Hepatocyte (in vitro differentiated cells): ENCODE measurements around the gene TSPAN32. TPM values are rescaled to one million over a fixed set of nuclear protein-coding genes. Genes with fewer than 3 reads are reported as not detected.

Experiments used
- DNase-seq: peaks from one replicate; pipeline ENCODE4 v3.0.0-alpha.2; 2016; ENCODE audit warnings: low spot score
- H2AFZ ChIP-seq: fragments of 200-600 bp; sonication (generic); 2 replicates; pipeline ENCODE4 v1.6.0; 2016; ENCODE audit warnings: antibody characterized with exemption, mild to moderate bottlenecking
- H3K27ac ChIP-seq: fragments of 200-600 bp; sonication (generic); 2 replicates; pipeline ENCODE4 v1.5.1; 2016; ENCODE audit warnings: mild to moderate bottlenecking
- H3K27me3 ChIP-seq: fragments of 200-600 bp; sonication (generic); 2 replicates; pipeline ENCODE4 v1.6.1; 2016
- H3K36me3 ChIP-seq: fragments of 200-600 bp; sonication (generic); replicated peaks from 2 replicates; pipeline ENCODE4 v1.5.1; 2016; ENCODE audit warnings: low read depth; ENCODE audit not compliant: insufficient read depth
- H3K4me1 ChIP-seq: fragments of 200-600 bp; sonication (generic); 2 replicates; pipeline ENCODE4 v1.5.1; 2016; ENCODE audit warnings: mild to moderate bottlenecking, moderate library complexity; ENCODE audit not compliant: insufficient read depth
- H3K4me2 ChIP-seq: fragments of 200-600 bp; sonication (generic); 2 replicates; pipeline ENCODE4 v1.6.0; 2016
- H3K4me3 ChIP-seq: fragments of 200-600 bp; sonication (generic); 2 replicates; pipeline ENCODE4 v1.5.1; 2016; ENCODE audit warnings: mild to moderate bottlenecking
- H3K79me2 ChIP-seq: fragments of 200-600 bp; sonication (generic); 2 replicates; pipeline ENCODE4 v1.6.0; 2017; ENCODE audit warnings: mild to moderate bottlenecking
- H3K9me2 ChIP-seq: fragments of 200-600 bp; sonication (generic); replicated peaks from 2 replicates; pipeline ENCODE4 v1.6.0; 2017; ENCODE audit warnings: mild to moderate bottlenecking; ENCODE audit not compliant: insufficient read depth
- H3K9me3 ChIP-seq: fragments of 200-600 bp; sonication (generic); 2 replicates; pipeline ENCODE4 v1.5.1; 2016; ENCODE audit warnings: low read depth, mild to moderate bottlenecking
- H4K20me1 ChIP-seq: fragments of 200-600 bp; sonication (generic); 2 replicates; pipeline ENCODE4 v1.6.0; 2016; ENCODE audit warnings: mild to moderate bottlenecking; ENCODE audit not compliant: insufficient read depth, poor library complexity, severe bottlenecking
- CTCF ChIP-seq: fragments of 200-600 bp; sonication (generic); IDR thresholded peaks from 2 replicates; pipeline ENCODE4 v1.5.1; 2016; ENCODE audit warnings: antibody characterized with exemption, mild to moderate bottlenecking; ENCODE audit not compliant: poor library complexity
- EZH2 ChIP-seq: fragments of 200-600 bp; sonication (generic); IDR thresholded peaks from 2 replicates; pipeline ENCODE4 v1.6.1; 2016; ENCODE audit warnings: antibody characterized with exemption, mild to moderate bottlenecking, borderline replicate concordance
- EZH2phosphoT487 ChIP-seq: fragments of 200-600 bp; sonication (generic); IDR thresholded peaks from one replicate; pipeline ENCODE4 v1.6.1; 2018; ENCODE audit warnings: antibody characterized with exemption, mild to moderate bottlenecking, low read depth, moderate library complexity; ENCODE audit not compliant: unreplicated experiment, severe bottlenecking
- WGBS: methylation state at CpG from one replicate; pipeline ENCODE4 v1.1.6; 2016; ENCODE audit warnings: low lambda C conversion rate; ENCODE audit errors: missing lambda C conversion rate; 5-methylcytosine and 5-hydroxymethylcytosine counted together
- polyA plus RNA-seq: library from polyadenylated mRNA; unstranded; fragments of >200 nt; fragmentation: Nextera tagmentation; extraction: Ambion mirVana; gene quantifications from 2 replicates; pipeline ENCODE4 v1.2.1, GENCODE V29; 2016
- total RNA-seq: library from RNA; depleted of rRNA; stranded (reverse); fragments of >200 nt; gene quantifications from 2 replicates; pipeline ENCODE4 v1.2.3, GENCODE V29; 2014

TSPAN32 gene
- total and polyA plus RNA-seq, 2 experiments from 2014 or later, result 1.5 to 4.8 TPM

- no peaks in the 10 kb centered on the region for H4K20me1 ChIP-seq
- no peak overlapping the region for H3K4me2 ChIP-seq
- no peak overlapping the region for H3K4me3 ChIP-seq
- H3K27ac ChIP-seq, result no peak overlapping the region
- no peaks in the 10 kb centered on the region for H3K9me2 ChIP-seq
- no peak for TF ChIP-seq EZH2phosphoT487
- TF ChIP-seq CTCF, result no peak
- TF ChIP-seq EZH2, result no peak
- no peaks in the 10 kb centered on the region for H3K36me3 ChIP-seq
- no peaks in the 10 kb centered on the region for H3K27me3 ChIP-seq
- no peaks in the 10 kb centered on the region for H3K9me3 ChIP-seq
- no peak overlapping the region for H2AFZ ChIP-seq
- WGBS, result 85% methylated on average over 22 of the region's 22 CpGs
- H3K4me1 ChIP-seq, result peaks cover 13% of the 10 kb centered on the region
- no peak for DNase-seq
- no peaks in the 10 kb centered on the region for H3K79me2 ChIP-seq
Observed at GRCh38 chr11:2312232-2313042, 10.6 kb downstream of the TSPAN32 start.

GRCh38 chr11:2313051-2313951 lies 11.5 kb downstream of the TSPAN32 start:
- no peaks in the 10 kb centered on the region for H3K27me3 ChIP-seq
- no peaks in the 10 kb centered on the region for H3K9me3 ChIP-seq
- H3K4me2 ChIP-seq, result no peak overlapping the region
- H3K9me2 ChIP-seq, result no peaks in the 10 kb centered on the region
- no peaks in the 10 kb centered on the region for H3K79me2 ChIP-seq
- WGBS, result 93% methylated on average over 33 of the region's 34 CpGs
- no peak overlapping the region for H3K27ac ChIP-seq
- H3K4me1 ChIP-seq, result peaks cover 13% of the 10 kb centered on the region
- TF ChIP-seq EZH2phosphoT487 (no peak), EZH2 (no peak)
- no peak overlapping the region for H3K4me3 ChIP-seq
- no peak for DNase-seq
- H2AFZ ChIP-seq, result no peak overlapping the region
- H4K20me1 ChIP-seq, result no peaks in the 10 kb centered on the region
- no peaks in the 10 kb centered on the region for H3K36me3 ChIP-seq

- DNase-seq, result no peak
- 95% methylated on average over 7 of the region's 7 CpGs for WGBS
Observed at GRCh38 chr11:2314136-2314524, 12.3 kb downstream of the TSPAN32 start.

More at GRCh38 chr11:2314136-2314524, 12.3 kb downstream of the TSPAN32 start:
- H3K36me3 ChIP-seq, result no peaks in the 10 kb centered on the region
- no peaks in the 10 kb centered on the region for H4K20me1 ChIP-seq
- H3K9me2 ChIP-seq, result no peaks in the 10 kb centered on the region
- H3K4me3 ChIP-seq, result no peak overlapping the region
- no peaks in the 10 kb centered on the region for H3K79me2 ChIP-seq
- TF ChIP-seq EZH2, result no peak
- no peak for TF ChIP-seq EZH2phosphoT487
- no peak for TF ChIP-seq CTCF
- H2AFZ ChIP-seq, result no peak overlapping the region
- peaks cover 13% of the 10 kb centered on the region for H3K4me1 ChIP-seq
- no peak overlapping the region for H3K4me2 ChIP-seq
- no peaks in the 10 kb centered on the region for H3K9me3 ChIP-seq
- peak overlapping the region; percentile 84 for H3K27ac ChIP-seq
- H3K27me3 ChIP-seq, result no peaks in the 10 kb centered on the region
